Suprapubic skin (tissue), 4 donors: ENCODE data around the gene ZFYVE28. TPM values are rescaled to one million over a fixed set of nuclear protein-coding genes. Genes with fewer than 3 reads are reported as not detected.

ENCODE experiments used
- DNase-seq, 2 donors: peaks; one replicate each; pipeline ENCODE4 v3.0.0-alpha.2; 2019; ENCODE audit warnings: low spot score in 2 of 2
- H3K27ac ChIP-seq: fragments of 200-600 bp; sonication (generic); one replicate; pipeline ENCODE4 v1.5.1; 2019
- H3K27me3 ChIP-seq: fragments of 200-600 bp; sonication (generic); one replicate; pipeline ENCODE4 v1.5.1; 2019
- H3K36me3 ChIP-seq: fragments of 200-600 bp; sonication (generic); one replicate; pipeline ENCODE4 v1.5.1; 2019
- H3K4me1 ChIP-seq: fragments of 200-600 bp; sonication (generic); one replicate; pipeline ENCODE4 v1.5.1; 2019
- H3K4me3 ChIP-seq: fragments of 200-600 bp; sonication (generic); one replicate; pipeline ENCODE4 v1.5.1; 2019; ENCODE audit warnings: mild to moderate bottlenecking
- H3K9me3 ChIP-seq: fragments of 200-600 bp; sonication (generic); one replicate; pipeline ENCODE4 v1.5.1; 2019
- CTCF ChIP-seq, 2 donors: fragments of 200-600 bp in 1 of 2; fragments of 450-650 bp in 1 of 2; sonication (generic) in 1 of 2; IDR thresholded peaks; one replicate each; pipeline ENCODE4 v1.5.1; 2016 to 2019; ENCODE audit warnings: antibody characterized with exemption in 2 of 2, mild to moderate bottlenecking in 1 of 2, moderate library complexity in 1 of 2
- EP300 ChIP-seq: sonication (generic); formaldehyde crosslinking; IDR thresholded peaks from one replicate; pipeline ENCODE4 v1.6.1; 2017; ENCODE audit warnings: antibody characterized with exemption
- POLR2A ChIP-seq, 2 donors: fragments of 450-650 bp; IDR thresholded peaks; one replicate each; pipeline ENCODE4 v1.6.1; 2017; ENCODE audit warnings: antibody characterized with exemption in 2 of 2, mild to moderate bottlenecking in 2 of 2, moderate library complexity in 2 of 2
- POLR2AphosphoS5 ChIP-seq, 3 donors: sonication (generic); formaldehyde crosslinking; IDR thresholded peaks; one replicate each; pipeline ENCODE4 v1.6.1; 2017; ENCODE audit warnings: antibody characterized with exemption in 3 of 3
- WGBS: methylation state at CpG from one replicate; pipeline ENCODE4 v1.1.5; 2018; 5-methylcytosine and 5-hydroxymethylcytosine counted together
- total RNA-seq, 4 donors: library from RNA; depleted of rRNA; stranded (reverse); fragments of >200 nt; gene quantifications; one replicate each; pipeline ENCODE4 v1.1.0, GENCODE V29; 2016

The ZFYVE28 gene
- total RNA-seq, 4 donors from 2014 or later, result 7.6 to 21.3 (median 9.9) TPM

DNA sequence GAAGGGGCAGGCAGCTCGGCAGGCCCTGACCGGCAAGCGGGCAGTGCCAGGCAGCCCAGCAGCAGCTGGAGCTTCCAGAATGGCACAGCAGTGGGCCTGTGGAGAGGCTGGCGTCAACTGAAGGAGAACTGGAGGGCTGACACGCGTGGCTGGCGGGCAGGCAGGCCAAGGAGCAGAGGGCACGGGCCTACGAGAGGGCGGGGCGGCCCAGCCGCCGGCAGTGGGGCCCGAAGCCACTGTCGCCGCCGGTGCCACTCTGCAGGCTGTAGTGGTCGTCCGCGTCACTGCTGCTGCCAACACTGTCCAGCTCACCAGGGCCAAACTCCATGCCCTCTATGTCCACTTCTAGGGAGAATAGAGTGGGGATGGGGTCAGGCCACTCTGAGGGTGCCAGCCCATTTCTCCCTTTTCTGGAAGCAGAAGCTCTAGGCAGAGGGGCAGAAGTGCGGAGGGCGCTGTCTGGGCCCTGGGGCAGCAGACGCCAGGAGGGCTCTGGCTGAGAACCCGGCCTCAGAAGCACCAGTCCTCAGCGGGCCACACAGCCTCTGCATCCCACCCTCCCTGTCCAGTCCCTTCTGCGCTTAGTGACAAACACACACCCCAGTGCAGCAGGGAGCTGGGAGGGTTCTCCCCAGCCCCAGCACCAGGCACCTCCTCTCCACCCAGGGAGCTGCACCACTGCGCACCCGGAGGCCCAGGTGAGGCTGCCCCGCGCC is 167.9 kb downstream of the ZFYVE28 start:
- no peaks in the 10 kb centered on the region for H3K9me3 ChIP-seq
- TF ChIP-seq POLR2A (IDR thresholded peaks at IDR 0.05) (no peak), CTCF (IDR thresholded peaks at IDR 0.05) (no peak), POLR2AphosphoS5 (IDR thresholded peaks at IDR 0.05) (no peak), EP300 (no peak)
- WGBS, result 91% methylated on average over 17 of the region's 30 CpGs
- peak; percentile 58 to 67 for DNase-seq
- H3K36me3 ChIP-seq, result peaks cover 79% of the 10 kb centered on the region
- no peak overlapping the region for H3K27ac ChIP-seq
- H3K4me3 ChIP-seq, result no peak overlapping the region
- peaks cover 21% of the 10 kb centered on the region for H3K4me1 ChIP-seq
- H3K27me3 ChIP-seq, result no peaks in the 10 kb centered on the region

- H3K27me3 ChIP-seq, result no peaks in the 10 kb centered on the region
- no peaks in the 10 kb centered on the region for H3K9me3 ChIP-seq
- H3K27ac ChIP-seq, result no peak overlapping the region
- peaks cover 72% of the 10 kb centered on the region for H3K36me3 ChIP-seq
- DNase-seq, result peak; percentile 50 to 63
- peaks cover 20% of the 10 kb centered on the region for H3K4me1 ChIP-seq
- WGBS, result 84% methylated on average over 11 of the region's 26 CpGs
- TF ChIP-seq EP300, result no peak
- TF ChIP-seq POLR2AphosphoS5 (IDR thresholded peaks at IDR 0.05), result no peak
- TF ChIP-seq CTCF (IDR thresholded peaks at IDR 0.05), result no peak
- TF ChIP-seq POLR2A (IDR thresholded peaks at IDR 0.05), result no peak
- no peak overlapping the region for H3K4me3 ChIP-seq
Observed at GRCh38 chr4:2249526-2250356, 168.7 kb downstream of the ZFYVE28 start.

DNA sequence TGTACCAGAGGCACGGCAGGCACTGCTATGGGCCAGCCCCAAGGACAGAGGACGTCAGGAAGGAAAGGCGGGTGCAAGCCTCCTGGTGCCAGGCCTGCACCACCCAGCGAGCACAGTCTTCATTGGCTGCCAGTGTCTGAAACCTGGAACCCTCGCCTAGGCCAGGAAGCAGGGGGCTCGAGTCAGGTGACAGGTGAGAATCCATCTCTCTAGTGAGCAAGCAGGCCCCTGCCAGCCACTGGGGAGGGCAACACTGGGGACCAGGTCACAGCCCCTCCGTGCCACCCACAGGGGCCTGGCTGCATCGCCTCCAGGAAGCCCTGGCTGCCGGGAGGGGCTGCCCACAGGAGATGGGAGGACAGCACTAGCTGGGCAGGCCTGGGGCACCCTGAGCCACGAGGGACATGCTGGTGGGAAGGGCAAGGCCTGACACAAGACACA is 169.6 kb downstream of the ZFYVE28 start:
- H3K36me3 ChIP-seq, result peaks cover 65% of the 10 kb centered on the region

GRCh38 chr4:2248044-2248780 is 170.2 kb downstream of the ZFYVE28 start:
- Histone ChIP-seq H3K4me3 (no peak overlapping the region), H3K27me3 (no peaks in the 10 kb centered on the region), H3K4me1 (peaks cover 15% of the 10 kb centered on the region), H3K9me3 (no peaks in the 10 kb centered on the region), H3K27ac (no peak overlapping the region), H3K36me3 (peaks cover 59% of the 10 kb centered on the region)
- TF ChIP-seq POLR2AphosphoS5 (IDR thresholded peaks at IDR 0.05) (no peak), CTCF (IDR thresholded peaks at IDR 0.05) (no peak), EP300 (no peak), POLR2A (IDR thresholded peaks at IDR 0.05) (no peak)
- DNase-seq, result peak; percentile 53 to 72
- 75% methylated on average over 12 of the region's 21 CpGs for WGBS

More for the DNA sequence above, 169.6 kb downstream of the ZFYVE28 start:
- DNase-seq, result peak in 1 of 2 donors; percentile 77
- Histone ChIP-seq H3K4me1 (peaks cover 19% of the 10 kb centered on the region), H3K27me3 (no peaks in the 10 kb centered on the region), H3K4me3 (no peak overlapping the region), H3K9me3 (no peaks in the 10 kb centered on the region), H3K27ac (no peak overlapping the region)
- 61% methylated on average over 2 of the region's 10 CpGs for WGBS
- TF ChIP-seq POLR2A (IDR thresholded peaks at IDR 0.05) (no peak), CTCF (IDR thresholded peaks at IDR 0.05) (no peak)
